Measurements from ENCODE around the gene FPR2.

The FPR2 gene

DNA sequence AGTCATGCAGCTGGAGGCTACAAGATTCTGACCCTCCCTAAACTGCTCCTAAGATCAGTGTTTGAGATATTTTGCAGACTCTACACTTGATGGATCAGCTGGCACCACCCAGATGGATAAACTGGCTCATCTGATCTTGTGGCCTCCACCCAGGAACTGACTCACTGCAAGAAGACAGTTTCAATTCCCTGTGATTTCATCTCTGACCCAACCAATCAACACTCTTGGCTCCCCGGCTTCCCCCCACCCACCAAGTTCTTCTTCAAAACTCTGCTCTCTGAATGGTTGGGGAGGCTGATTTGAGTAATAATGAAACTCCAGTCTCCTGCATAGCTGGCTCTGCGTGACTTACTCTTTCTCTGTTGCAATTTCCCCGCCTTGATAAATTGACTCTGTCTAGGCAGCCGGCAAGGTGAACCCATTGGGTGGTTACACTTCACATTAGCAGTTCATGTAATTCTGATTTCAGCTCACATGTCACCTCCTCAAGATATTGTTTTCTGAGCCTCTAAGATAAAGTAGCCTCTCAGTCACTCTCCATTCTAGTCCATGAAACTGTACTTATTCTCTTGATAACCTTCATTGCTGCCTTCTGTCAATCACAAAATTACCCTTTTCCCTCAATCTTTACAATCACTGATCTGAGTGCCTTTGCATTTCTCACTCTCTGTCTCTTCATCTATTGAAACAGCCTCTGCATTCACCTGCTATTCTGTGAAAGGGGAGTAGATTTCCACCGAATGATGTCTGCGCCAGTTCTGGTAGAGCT, 24.1 kb downstream of the FPR2 start:
- Histone ChIP-seq H3K27me3 (ENCODE audit: insufficient read depth, low read length) (peaks cover 12% of the 10 kb centered on the region), H3K4me3 (ENCODE audit: low read length) (no peak overlapping the region), H3K9ac (ENCODE audit: low read depth, low read length) (no peak overlapping the region), H3K27ac (ENCODE audit: low read depth, low read length) (no peak overlapping the region), H3K36me3 (ENCODE audit: insufficient read depth, low read length) (no peaks in the 10 kb centered on the region), H3K4me1 (ENCODE audit: insufficient read depth, low read length) (no peaks in the 10 kb centered on the region), H3K9me3 (ENCODE audit: insufficient read depth, low read depth, low read length) (peaks cover 8% of the 10 kb centered on the region; the same call in 1 of the 2 replicates)
- 69% methylated on average over 6 of the region's 6 CpGs for WGBS

DNA sequence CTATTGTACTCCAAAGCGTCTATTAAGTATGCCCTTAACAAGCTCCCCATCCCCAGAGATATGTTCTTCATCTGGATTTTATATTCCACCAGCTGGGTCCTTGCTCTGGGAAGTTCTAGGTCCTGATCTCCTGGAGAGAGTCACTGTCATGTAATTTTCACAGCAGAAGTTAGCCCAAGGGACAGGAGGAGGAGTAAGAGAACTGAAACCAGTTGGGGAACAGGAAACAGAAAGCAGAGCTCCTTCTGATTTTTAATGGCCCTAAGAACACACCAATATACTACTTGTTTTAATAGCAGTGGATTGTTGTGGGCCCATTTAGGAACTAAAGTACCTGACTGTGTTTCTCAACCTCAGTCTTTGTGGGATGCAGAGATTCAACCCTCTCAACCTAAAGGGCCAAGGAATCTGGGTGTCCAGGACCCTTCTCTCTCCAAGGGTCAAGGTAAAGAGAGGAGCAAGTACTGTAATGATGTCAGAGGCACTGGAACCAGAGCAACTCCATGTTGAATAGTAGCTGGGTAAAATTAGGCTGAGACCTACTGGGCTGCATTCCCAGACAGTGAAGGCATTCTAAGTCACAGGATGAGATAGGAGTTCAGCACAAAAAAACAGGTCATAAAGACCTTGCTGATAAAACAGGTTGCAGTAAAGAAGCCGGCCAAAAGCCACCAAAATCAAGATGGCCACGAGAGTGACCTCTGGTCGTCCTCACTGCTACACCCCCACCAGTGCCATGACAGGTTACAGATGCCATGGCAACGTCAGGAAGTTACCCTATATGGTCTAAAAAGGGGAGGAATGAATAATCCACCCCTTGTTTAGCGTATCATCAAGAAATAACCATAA, 25.9 kb downstream of the FPR2 start:
- Histone ChIP-seq H3K36me3 (ENCODE audit: insufficient read depth, low read length) (no peaks in the 10 kb centered on the region), H3K4me1 (ENCODE audit: insufficient read depth, low read length) (no peaks in the 10 kb centered on the region), H3K9me3 (ENCODE audit: insufficient read depth, low read depth, low read length) (peaks cover 8% of the 10 kb centered on the region; the same call in 1 of the 2 replicates), H3K9ac (ENCODE audit: low read depth, low read length) (no peak overlapping the region), H3K27ac (ENCODE audit: low read depth, low read length) (no peak overlapping the region), H3K4me3 (ENCODE audit: low read length) (no peak overlapping the region), H3K27me3 (ENCODE audit: insufficient read depth, low read length) (peaks cover 3% of the 10 kb centered on the region)
- WGBS, result 74% methylated on average over 6 of the region's 6 CpGs

DNA sequence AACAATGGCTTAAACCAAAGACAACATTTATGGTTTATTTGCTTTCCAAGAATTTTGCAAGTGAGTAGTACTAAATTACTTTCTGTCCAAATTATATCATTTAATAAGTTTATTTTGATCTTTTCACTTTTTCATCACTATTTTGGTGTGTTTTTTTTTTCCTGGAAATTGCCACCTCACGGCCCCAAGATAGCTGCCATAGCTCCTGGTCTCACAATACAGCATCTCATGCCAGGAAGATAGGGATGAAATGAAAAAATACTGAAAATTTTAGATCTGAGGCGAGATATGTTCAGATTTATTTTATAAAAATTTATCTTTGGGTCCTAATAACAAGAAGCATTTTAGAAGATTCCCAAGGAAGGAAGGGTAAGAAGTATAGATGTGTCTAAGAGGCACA, 27.0 kb downstream of the FPR2 start:
- Histone ChIP-seq H3K27me3 (ENCODE audit: insufficient read depth, low read length) (no peaks in the 10 kb centered on the region), H3K9me3 (ENCODE audit: insufficient read depth, low read depth, low read length) (peaks cover 8% of the 10 kb centered on the region; the same call in 1 of the 2 replicates), H3K4me1 (ENCODE audit: insufficient read depth, low read length) (no peaks in the 10 kb centered on the region), H3K4me3 (ENCODE audit: low read length) (no peak overlapping the region), H3K36me3 (ENCODE audit: insufficient read depth, low read length) (no peaks in the 10 kb centered on the region), H3K27ac (ENCODE audit: low read depth, low read length) (no peak overlapping the region), H3K9ac (ENCODE audit: low read depth, low read length) (no peak overlapping the region)
- WGBS, result 80% methylated on average over 1 of the region's 2 CpGs

DNA sequence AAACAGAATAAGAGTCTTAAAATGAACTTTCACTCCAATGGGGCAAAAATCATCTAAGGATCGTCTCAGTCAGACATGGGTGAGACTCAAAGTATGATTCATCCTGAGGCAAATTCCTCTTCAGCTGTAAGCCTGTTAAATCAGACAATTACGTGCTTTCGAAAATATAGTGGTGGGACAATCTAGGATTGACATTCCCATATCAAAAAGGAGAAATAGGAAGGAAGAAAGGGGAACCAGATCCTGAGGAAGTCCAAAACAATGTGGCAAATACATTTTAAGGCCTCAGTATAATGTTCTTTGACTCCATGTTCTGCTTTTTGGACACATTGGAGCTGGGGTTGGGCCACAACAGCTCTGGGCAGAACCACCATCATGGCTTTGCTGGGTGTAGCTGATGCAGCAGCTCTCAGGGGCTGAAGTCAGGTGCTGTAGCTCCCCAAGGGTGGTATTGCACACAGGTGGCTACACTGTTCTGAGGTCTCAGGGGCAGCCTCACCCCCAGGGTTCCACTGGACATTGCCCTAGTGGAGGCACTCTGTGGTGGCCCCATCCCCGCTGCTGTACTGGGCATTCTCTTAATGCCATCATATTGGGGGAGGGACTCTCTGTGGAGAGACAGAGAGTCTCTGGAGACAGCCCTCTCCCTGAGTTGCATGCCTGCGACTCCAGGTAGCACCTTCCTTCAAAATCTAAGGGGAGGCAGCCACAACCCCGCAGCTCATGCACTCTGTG, 28.2 kb downstream of the FPR2 start:
- H3K4me1 ChIP-seq (ENCODE audit: insufficient read depth, low read length), result no peaks in the 10 kb centered on the region
- no peak overlapping the region for H3K4me3 ChIP-seq (ENCODE audit: low read length)
- H3K27me3 ChIP-seq (ENCODE audit: insufficient read depth, low read length), result no peaks in the 10 kb centered on the region
- peaks cover 11% of the 10 kb centered on the region; the same call in 1 of the 2 replicates for H3K9me3 ChIP-seq (ENCODE audit: insufficient read depth, low read depth, low read length)
- WGBS, result 82% methylated on average over 6 of the region's 6 CpGs
- no peak overlapping the region for H3K9ac ChIP-seq (ENCODE audit: low read depth, low read length)
- no peak overlapping the region for H3K27ac ChIP-seq (ENCODE audit: low read depth, low read length)
- no peaks in the 10 kb centered on the region for H3K36me3 ChIP-seq (ENCODE audit: insufficient read depth, low read length)

DNA sequence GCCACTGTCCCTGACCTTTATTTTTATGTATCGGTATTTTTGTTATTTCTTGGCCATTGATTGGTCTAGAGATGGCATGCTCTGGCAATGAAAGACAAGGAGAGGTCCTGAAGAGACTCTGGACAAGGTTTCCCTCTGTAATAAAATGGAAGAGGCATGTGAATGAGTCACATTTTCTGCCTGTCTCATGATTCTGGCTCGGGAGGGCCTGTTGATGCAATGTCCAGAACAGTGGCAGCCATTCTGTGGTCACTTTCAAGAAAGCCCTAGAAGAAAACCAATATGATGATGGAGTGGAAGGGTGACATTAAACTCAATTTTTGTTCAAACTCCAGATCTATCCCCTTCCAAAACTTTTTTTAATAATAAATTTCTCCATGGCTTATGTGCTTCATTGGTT, 32.0 kb downstream of the FPR2 start:
- Histone ChIP-seq H3K27me3 (ENCODE audit: insufficient read depth, low read length) (no peaks in the 10 kb centered on the region), H3K27ac (ENCODE audit: low read depth, low read length) (no peak overlapping the region), H3K36me3 (ENCODE audit: insufficient read depth, low read length) (no peaks in the 10 kb centered on the region), H3K9ac (ENCODE audit: low read depth, low read length) (no peak overlapping the region), H3K4me3 (ENCODE audit: low read length) (no peak overlapping the region), H3K4me1 (ENCODE audit: insufficient read depth, low read length) (no peaks in the 10 kb centered on the region), H3K9me3 (ENCODE audit: insufficient read depth, low read depth, low read length) (peaks cover 9% of the 10 kb centered on the region; the same call in 1 of the 2 replicates)
- 75% methylated on average over 2 of the region's 2 CpGs for WGBS

DNA sequence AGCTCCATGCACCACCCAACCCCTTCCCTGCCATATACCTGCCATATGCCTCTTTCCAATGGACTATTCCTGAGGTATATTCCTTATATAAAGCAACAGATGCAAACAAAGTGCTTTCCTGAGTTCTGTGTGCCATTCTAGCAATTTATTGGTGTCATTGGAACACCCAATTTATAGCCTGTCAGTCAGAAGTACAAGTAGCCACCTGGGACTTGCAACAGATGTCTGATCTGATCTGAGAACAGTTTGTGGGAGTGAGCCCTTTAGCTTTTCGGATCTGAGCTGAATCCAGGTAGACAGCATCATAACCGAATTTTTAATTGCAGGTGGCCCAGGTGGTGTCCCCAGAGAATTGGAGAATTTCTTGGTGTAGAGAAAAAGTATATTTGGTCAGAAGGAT, 33.0 kb downstream of the FPR2 start:
- Histone ChIP-seq H3K27me3 (ENCODE audit: insufficient read depth, low read length) (no peaks in the 10 kb centered on the region), H3K36me3 (ENCODE audit: insufficient read depth, low read length) (no peaks in the 10 kb centered on the region), H3K4me3 (ENCODE audit: low read length) (no peak overlapping the region), H3K9ac (ENCODE audit: low read depth, low read length) (no peak overlapping the region), H3K9me3 (ENCODE audit: insufficient read depth, low read depth, low read length) (peaks cover 6% of the 10 kb centered on the region; the same call in 1 of the 2 replicates), H3K27ac (ENCODE audit: low read depth, low read length) (no peak overlapping the region), H3K4me1 (ENCODE audit: insufficient read depth, low read length) (no peaks in the 10 kb centered on the region)
- WGBS, result 84% methylated on average over 2 of the region's 2 CpGs

DNA sequence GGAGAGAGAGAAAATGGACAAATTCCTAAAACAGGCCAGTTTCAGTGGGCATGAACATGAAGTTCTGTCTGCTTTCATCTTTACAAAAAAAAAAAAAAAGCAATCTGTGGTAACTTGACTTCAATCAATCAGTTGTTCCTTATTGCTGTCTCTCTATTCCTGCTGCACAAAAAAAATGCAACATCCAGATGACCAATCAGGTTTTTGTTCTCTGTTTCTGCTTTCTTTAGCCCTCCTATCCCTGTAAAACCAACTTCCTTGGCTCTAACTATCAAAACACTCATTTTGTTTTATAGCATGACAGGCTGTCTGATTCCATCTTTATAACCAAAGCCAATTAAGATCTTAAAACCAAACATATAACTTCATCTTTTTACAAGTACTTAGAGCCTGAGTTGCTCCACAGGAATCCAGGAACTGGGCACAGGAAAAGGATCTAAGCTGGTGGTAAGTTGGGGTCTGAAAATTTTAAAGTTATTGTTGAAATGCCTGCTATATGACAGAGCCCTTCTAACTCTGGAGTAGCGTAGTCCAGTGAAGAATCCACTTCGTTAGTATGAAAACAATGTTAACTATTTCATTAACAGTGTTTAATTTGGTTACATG, 34.0 kb downstream of the FPR2 start, which contains the start of gene FPR3:
Gene FPR3, plus strand, starts transcription at position 273 of the 606 bp plus-strand sequence. CDS start 28,592 bp downstream, outside the sequence.
- H3K36me3 ChIP-seq (ENCODE audit: insufficient read depth, low read length), result no peaks in the 10 kb centered on the region
- H3K4me1 ChIP-seq (ENCODE audit: insufficient read depth, low read length), result no peaks in the 10 kb centered on the region
- no peak within 1 kb of the TSS for H3K27ac ChIP-seq (ENCODE audit: low read depth, low read length)
- H3K4me3 ChIP-seq (ENCODE audit: low read length), result no peak within 1 kb of the TSS
- no peaks in the 10 kb centered on the region for H3K27me3 ChIP-seq (ENCODE audit: insufficient read depth, low read length)
- no peak within 1 kb of the TSS for H3K9ac ChIP-seq (ENCODE audit: low read depth, low read length)
- WGBS, result 90% methylated on average over 2 of the region's 2 CpGs
- peaks cover 6% of the 10 kb centered on the region; the same call in 1 of the 2 replicates for H3K9me3 ChIP-seq (ENCODE audit: insufficient read depth, low read depth, low read length)

DNA sequence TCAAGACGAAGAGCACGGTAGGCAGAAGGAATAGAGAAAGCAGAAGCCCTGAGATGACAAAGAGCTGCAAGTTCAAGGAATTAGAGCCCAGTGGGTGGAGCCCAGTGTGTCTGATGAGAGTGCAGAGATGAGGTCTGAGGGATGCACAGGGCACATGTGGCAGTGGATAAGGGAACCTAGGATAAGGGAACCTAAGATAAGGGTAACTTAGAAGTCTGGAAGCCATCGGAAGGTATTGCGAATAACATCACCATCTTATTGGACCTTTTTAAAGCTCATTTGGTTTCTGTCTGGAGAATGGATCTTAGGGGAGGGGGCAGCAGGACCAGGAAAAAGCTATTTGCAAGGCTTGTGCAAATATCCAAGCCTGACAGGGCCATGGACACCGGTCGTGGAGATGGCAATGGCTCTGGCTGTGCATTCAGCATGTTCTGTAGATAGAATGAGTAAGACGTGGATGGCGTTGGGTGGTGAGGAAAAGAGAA, 35.3 kb downstream of the FPR2 start:
- Histone ChIP-seq H3K9ac (ENCODE audit: low read depth, low read length) (no peak overlapping the region), H3K9me3 (ENCODE audit: insufficient read depth, low read depth, low read length) (peaks cover 6% of the 10 kb centered on the region; the same call in 1 of the 2 replicates), H3K4me3 (ENCODE audit: low read length) (no peak overlapping the region), H3K4me1 (ENCODE audit: insufficient read depth, low read length) (no peaks in the 10 kb centered on the region), H3K27me3 (ENCODE audit: insufficient read depth, low read length) (no peaks in the 10 kb centered on the region), H3K36me3 (ENCODE audit: insufficient read depth, low read length) (no peaks in the 10 kb centered on the region), H3K27ac (ENCODE audit: low read depth, low read length) (no peak overlapping the region)
- 87% methylated on average over 8 of the region's 8 CpGs for WGBS

DNA sequence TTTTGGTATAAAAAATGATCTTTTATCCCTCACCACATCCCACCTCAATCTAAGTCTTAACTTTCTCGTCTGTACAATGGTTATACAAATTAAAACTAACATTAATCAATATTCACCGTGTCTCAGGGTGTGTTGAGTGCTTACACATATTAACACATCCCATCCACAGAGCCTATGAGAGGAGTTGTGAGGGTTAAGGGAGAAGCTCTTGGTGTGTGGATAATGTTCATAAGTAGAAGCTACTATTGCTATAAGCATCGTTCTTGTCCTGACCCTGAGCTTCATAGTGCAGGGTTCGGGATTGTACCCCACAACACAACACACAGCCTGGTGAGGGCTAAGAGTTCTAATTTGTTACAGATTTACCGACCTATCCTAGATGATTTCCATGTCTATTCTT, 36.5 kb downstream of the FPR2 start:
- no peak overlapping the region for H3K9ac ChIP-seq (ENCODE audit: low read depth, low read length)
- no peak overlapping the region for H3K27ac ChIP-seq (ENCODE audit: low read depth, low read length)
- H3K4me3 ChIP-seq (ENCODE audit: low read length), result no peak overlapping the region
- H3K27me3 ChIP-seq (ENCODE audit: insufficient read depth, low read length), result no peaks in the 10 kb centered on the region
- no peaks in the 10 kb centered on the region for H3K4me1 ChIP-seq (ENCODE audit: insufficient read depth, low read length)
- H3K36me3 ChIP-seq (ENCODE audit: insufficient read depth, low read length), result no peaks in the 10 kb centered on the region
- WGBS, result 67% methylated on average over 2 of the region's 5 CpGs
- peaks cover 13% of the 10 kb centered on the region; the same call in 1 of the 2 replicates for H3K9me3 ChIP-seq (ENCODE audit: insufficient read depth, low read depth, low read length)

DNA sequence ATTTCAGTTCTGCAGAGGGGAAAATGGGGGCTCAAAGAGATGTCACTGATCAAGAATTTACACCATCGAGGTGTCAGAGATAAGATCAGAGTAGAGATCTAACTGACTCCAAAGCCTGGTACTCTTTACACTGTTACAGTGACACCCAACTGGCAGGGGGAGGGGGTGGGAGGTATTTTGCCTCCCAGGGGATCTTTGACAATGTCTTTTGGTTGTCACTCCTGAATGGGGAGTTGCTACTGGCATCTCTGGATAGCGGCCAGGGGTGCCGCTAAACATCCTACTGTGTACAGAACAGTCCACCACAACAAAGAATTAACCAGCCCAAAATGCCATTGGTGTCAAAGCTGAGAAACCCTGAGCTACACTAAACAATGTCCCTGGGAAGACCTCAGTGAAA, 37.1 kb downstream of the FPR2 start:
- Histone ChIP-seq H3K27ac (ENCODE audit: low read depth, low read length) (no peak overlapping the region), H3K27me3 (ENCODE audit: insufficient read depth, low read length) (no peaks in the 10 kb centered on the region), H3K4me1 (ENCODE audit: insufficient read depth, low read length) (no peaks in the 10 kb centered on the region), H3K36me3 (ENCODE audit: insufficient read depth, low read length) (no peaks in the 10 kb centered on the region), H3K4me3 (ENCODE audit: low read length) (no peak overlapping the region), H3K9ac (ENCODE audit: low read depth, low read length) (no peak overlapping the region), H3K9me3 (ENCODE audit: insufficient read depth, low read depth, low read length) (peaks cover 13% of the 10 kb centered on the region; the same call in 1 of the 2 replicates)
- WGBS, result 85% methylated on average over 3 of the region's 3 CpGs

All from HUES64 (cell line).